ENCODE data around the gene ERC2. TPM values are rescaled to one million over a fixed set of nuclear protein-coding genes. Genes with fewer than 3 reads are reported as not detected.

Gene ERC2
- polyA plus RNA-seq, 1 experiment: 0.07 TPM

DNA sequence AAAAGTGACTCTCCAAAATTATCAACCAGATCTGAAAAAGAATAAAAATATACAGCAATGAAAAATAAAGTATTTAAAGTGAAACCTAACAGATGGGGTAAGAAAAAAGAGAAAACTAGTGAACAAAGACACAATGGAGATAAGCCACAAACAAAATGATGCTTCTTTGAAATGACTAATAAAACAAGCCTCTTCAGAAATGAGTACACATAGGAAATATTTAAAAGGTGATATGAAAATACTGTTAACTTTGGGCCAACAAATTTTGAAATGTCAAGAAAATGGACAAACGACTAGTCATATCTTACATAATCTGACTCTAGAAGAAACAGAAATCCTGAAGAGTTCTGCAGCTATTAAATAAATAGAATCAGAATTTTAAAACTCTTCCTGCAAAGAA, 164.2 kb downstream of the ERC2 start:
- no peak for DNase-seq (ENCODE audit: low read depth)
- Histone ChIP-seq H3K36me3 (ENCODE audit: control insufficient read depth, insufficient read depth, low read length) (no peaks in the 10 kb centered on the region), H3K4me3 (ENCODE audit: low read depth, low read length) (no peak overlapping the region), H3K27me3 (ENCODE audit: control insufficient read depth, insufficient read depth, low read length) (no peaks in the 10 kb centered on the region)
- ChIA-PET POLR2A (no interaction called here), CTCF (interaction anchor here (0.6 to 1.5 kb wide), 6 partner anchors 9 to 1390 kb away, joined by 3 to 5 read pairs (median 3); no protein-coding TSS in a partner anchor)
- TF ChIP-seq, protein P1, sequence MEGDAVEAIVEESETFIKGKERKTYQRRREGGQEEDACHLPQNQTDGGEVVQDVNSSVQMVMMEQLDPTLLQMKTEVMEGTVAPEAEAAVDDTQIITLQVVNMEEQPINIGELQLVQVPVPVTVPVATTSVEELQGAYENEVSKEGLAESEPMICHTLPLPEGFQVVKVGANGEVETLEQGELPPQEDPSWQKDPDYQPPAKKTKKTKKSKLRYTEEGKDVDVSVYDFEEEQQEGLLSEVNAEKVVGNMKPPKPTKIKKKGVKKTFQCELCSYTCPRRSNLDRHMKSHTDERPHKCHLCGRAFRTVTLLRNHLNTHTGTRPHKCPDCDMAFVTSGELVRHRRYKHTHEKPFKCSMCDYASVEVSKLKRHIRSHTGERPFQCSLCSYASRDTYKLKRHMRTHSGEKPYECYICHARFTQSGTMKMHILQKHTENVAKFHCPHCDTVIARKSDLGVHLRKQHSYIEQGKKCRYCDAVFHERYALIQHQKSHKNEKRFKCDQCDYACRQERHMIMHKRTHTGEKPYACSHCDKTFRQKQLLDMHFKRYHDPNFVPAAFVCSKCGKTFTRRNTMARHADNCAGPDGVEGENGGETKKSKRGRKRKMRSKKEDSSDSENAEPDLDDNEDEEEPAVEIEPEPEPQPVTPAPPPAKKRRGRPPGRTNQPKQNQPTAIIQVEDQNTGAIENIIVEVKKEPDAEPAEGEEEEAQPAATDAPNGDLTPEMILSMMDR (IDR thresholded peaks at IDR 0.05; ENCODE audit: insufficient read depth, low read depth, low read length): no peak

DNA sequence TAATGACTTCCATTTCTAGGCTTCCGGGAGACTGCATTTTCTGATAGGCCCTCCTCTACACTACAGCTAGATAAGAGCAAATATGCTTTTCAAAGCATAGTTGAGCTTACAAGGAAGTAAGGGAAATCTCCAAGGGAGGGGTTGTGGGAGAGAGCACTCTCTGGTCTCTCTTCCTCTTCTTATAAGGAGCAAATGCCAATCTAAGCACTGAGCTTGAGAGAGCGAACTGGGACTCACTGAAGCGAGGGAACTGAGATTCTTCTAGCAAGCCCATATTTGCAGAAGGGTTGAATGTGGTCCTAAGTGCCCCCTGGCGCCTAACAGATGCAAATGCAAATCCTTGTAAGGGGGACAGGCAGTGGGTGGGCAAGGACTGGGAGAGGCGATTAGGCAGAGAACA, 164.8 kb downstream of the ERC2 start:
- CTCF ChIA-PET: interaction anchor here (0.6 to 1.5 kb wide), 11 partner anchors 9 to 1473 kb away, joined by 3 to 5 read pairs (median 3); no protein-coding TSS in a partner anchor
- no peaks in the 10 kb centered on the region for H3K36me3 ChIP-seq (ENCODE audit: control insufficient read depth, insufficient read depth, low read length)
- POLR2A ChIA-PET: no interaction called here
- H3K27me3 ChIP-seq (ENCODE audit: control insufficient read depth, insufficient read depth, low read length): no peaks in the 10 kb centered on the region
- DNase-seq (ENCODE audit: low read depth): no peak
- H3K4me3 ChIP-seq (ENCODE audit: low read depth, low read length): no peak overlapping the region
- TF ChIP-seq, protein P1 (IDR thresholded peaks at IDR 0.05; ENCODE audit: insufficient read depth, low read depth, low read length): peak; percentile 53

DNA sequence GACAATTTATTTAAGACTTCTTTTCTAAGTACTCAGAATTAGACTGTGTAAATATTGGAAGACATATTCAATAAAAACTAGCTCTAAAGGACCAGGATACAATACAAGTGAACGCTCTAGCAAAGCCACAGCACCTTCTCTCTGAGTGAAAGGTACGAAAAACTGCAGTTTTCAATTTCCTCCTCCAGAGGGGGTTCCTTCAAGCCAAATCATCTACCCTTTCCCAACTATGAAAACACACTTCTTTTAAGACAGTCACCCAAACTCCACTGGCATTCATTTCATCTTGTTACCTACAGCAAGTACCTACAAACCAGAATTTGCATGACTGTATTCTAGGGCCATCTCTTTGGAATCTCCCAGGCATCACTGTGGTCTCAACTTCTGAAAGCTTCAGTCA, 165.8 kb downstream of the ERC2 start:
- Histone ChIP-seq H3K4me3 (ENCODE audit: low read depth, low read length) (no peak overlapping the region), H3K27me3 (ENCODE audit: control insufficient read depth, insufficient read depth, low read length) (no peaks in the 10 kb centered on the region), H3K36me3 (ENCODE audit: control insufficient read depth, insufficient read depth, low read length) (no peaks in the 10 kb centered on the region)
- TF ChIP-seq, protein P1 (IDR thresholded peaks at IDR 0.05; ENCODE audit: insufficient read depth, low read depth, low read length): 0 out of 2 replicates have a peak, but pooled peaks have one; percentile 20
- no peak for DNase-seq (ENCODE audit: low read depth)
- ChIA-PET CTCF (interaction anchor here (0.5 to 1.2 kb wide), 3 partner anchors 95 to 1260 kb away, joined by 3 read pairs; no protein-coding TSS in a partner anchor), POLR2A (no interaction called here)

DNA sequence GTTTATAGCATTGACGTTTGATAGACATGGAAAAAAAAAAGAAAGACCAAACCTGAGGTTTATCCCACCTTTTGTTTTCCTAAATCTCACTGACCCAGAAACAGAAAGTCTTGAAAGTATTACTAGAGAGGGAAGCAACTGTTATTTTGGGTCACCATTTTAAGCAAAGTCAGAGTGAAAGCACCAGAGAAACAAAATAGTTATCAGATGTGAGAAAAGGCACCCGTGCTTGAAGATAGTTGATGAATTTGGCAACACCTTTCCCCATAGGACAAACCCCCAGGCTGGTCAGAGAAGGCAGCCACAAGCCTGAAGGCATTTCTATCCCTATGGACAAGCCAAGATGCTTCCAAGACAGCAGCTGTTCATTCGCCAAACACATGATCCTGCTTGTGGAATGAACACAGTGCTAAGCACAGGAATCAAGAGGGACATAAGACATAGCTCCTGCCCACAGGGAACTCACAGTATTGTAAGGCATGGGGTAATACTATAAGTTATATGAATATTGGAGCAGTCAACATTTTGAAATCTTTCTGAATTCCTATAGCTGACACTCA, 170.9 kb downstream of the ERC2 start:
- CTCF ChIA-PET: interaction anchor here (0.9 kb wide), 1 partner anchor 137 kb away, joined by 3 read pairs; no protein-coding TSS in a partner anchor
- no peak overlapping the region for H3K4me3 ChIP-seq (ENCODE audit: low read depth, low read length)
- DNase-seq (ENCODE audit: low read depth): no peak

GRCh38 chr3:56296361-56296760, 171.9 kb downstream of the ERC2 start:
- CTCF ChIA-PET: interaction anchor here (0.6 kb wide), 1 partner anchor 773 kb away, joined by 3 read pairs; no protein-coding TSS in a partner anchor
- H3K4me3 ChIP-seq (ENCODE audit: low read depth, low read length): no peak overlapping the region
- DNase-seq (ENCODE audit: low read depth): no peak
- no peaks in the 10 kb centered on the region for H3K36me3 ChIP-seq (ENCODE audit: control insufficient read depth, insufficient read depth, low read length)
- H3K27me3 ChIP-seq (ENCODE audit: control insufficient read depth, insufficient read depth, low read length): no peaks in the 10 kb centered on the region
- POLR2A ChIA-PET: no interaction called here
- TF ChIP-seq, protein P1 (IDR thresholded peaks at IDR 0.05; ENCODE audit: insufficient read depth, low read depth, low read length): no peak

More for the DNA sequence above, 170.9 kb downstream of the ERC2 start:
- TF ChIP-seq, protein P1 (IDR thresholded peaks at IDR 0.05; ENCODE audit: insufficient read depth, low read depth, low read length): no peak
- Histone ChIP-seq H3K27me3 (ENCODE audit: control insufficient read depth, insufficient read depth, low read length) (no peaks in the 10 kb centered on the region), H3K36me3 (ENCODE audit: control insufficient read depth, insufficient read depth, low read length) (no peaks in the 10 kb centered on the region)
- POLR2A ChIA-PET: no interaction called here
